ENCODE data around the gene PLET1.

PLET1 gene

GRCh38 chr11:112212290-112212689, 48.4 kb downstream of the PLET1 start:
- ChIA-PET CTCF (interaction anchor here (19.0 kb wide), 1 partner anchor 71 kb away, joined by 308 read pairs; no protein-coding TSS in a partner anchor), POLR2A (no interaction called here)
- H3K4me1 ChIP-seq (ENCODE audit: control insufficient read depth, insufficient read depth, low read length) = no peaks in the 10 kb centered on the region
- no peak overlapping the region for H3K4me3 ChIP-seq (ENCODE audit: low read depth, low read length)
- no peak for TF ChIP-seq ZNF621 (tag by site-specific recombination; IDR thresholded peaks at IDR 0.05)
- TF ChIP-seq, protein P1, sequence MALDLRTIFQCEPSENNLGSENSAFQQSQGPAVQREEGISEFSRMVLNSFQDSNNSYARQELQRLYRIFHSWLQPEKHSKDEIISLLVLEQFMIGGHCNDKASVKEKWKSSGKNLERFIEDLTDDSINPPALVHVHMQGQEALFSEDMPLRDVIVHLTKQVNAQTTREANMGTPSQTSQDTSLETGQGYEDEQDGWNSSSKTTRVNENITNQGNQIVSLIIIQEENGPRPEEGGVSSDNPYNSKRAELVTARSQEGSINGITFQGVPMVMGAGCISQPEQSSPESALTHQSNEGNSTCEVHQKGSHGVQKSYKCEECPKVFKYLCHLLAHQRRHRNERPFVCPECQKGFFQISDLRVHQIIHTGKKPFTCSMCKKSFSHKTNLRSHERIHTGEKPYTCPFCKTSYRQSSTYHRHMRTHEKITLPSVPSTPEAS (tag by site-specific recombination; IDR thresholded peaks at IDR 0.05) = no peak
- no peak for TF ChIP-seq ZNF121 (tag by site-specific recombination; IDR thresholded peaks at IDR 0.05)
- TF ChIP-seq, protein P2, sequence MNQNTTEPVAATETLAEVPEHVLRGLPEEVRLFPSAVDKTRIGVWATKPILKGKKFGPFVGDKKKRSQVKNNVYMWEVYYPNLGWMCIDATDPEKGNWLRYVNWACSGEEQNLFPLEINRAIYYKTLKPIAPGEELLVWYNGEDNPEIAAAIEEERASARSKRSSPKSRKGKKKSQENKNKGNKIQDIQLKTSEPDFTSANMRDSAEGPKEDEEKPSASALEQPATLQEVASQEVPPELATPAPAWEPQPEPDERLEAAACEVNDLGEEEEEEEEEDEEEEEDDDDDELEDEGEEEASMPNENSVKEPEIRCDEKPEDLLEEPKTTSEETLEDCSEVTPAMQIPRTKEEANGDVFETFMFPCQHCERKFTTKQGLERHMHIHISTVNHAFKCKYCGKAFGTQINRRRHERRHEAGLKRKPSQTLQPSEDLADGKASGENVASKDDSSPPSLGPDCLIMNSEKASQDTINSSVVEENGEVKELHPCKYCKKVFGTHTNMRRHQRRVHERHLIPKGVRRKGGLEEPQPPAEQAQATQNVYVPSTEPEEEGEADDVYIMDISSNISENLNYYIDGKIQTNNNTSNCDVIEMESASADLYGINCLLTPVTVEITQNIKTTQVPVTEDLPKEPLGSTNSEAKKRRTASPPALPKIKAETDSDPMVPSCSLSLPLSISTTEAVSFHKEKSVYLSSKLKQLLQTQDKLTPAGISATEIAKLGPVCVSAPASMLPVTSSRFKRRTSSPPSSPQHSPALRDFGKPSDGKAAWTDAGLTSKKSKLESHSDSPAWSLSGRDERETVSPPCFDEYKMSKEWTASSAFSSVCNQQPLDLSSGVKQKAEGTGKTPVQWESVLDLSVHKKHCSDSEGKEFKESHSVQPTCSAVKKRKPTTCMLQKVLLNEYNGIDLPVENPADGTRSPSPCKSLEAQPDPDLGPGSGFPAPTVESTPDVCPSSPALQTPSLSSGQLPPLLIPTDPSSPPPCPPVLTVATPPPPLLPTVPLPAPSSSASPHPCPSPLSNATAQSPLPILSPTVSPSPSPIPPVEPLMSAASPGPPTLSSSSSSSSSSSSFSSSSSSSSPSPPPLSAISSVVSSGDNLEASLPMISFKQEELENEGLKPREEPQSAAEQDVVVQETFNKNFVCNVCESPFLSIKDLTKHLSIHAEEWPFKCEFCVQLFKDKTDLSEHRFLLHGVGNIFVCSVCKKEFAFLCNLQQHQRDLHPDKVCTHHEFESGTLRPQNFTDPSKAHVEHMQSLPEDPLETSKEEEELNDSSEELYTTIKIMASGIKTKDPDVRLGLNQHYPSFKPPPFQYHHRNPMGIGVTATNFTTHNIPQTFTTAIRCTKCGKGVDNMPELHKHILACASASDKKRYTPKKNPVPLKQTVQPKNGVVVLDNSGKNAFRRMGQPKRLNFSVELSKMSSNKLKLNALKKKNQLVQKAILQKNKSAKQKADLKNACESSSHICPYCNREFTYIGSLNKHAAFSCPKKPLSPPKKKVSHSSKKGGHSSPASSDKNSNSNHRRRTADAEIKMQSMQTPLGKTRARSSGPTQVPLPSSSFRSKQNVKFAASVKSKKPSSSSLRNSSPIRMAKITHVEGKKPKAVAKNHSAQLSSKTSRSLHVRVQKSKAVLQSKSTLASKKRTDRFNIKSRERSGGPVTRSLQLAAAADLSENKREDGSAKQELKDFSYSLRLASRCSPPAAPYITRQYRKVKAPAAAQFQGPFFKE (tag by site-specific recombination; IDR thresholded peaks at IDR 0.05; ENCODE audit: borderline replicate concordance) = no peak
- no peak for TF ChIP-seq ZNF211 (tag by site-specific recombination; IDR thresholded peaks at IDR 0.05; ENCODE audit: low read depth)
- TF ChIP-seq ZNF76 (tag by site-specific recombination; IDR thresholded peaks at IDR 0.05; ENCODE audit: borderline replicate concordance, low read depth) = no peak
- TF ChIP-seq YY2 (tag by site-specific recombination; IDR thresholded peaks at IDR 0.05) = no peak
- no peak for TF ChIP-seq ZNF513 (tag by site-specific recombination; IDR thresholded peaks at IDR 0.05)
- no peak for TF ChIP-seq ZNF48 (tag by site-specific recombination; IDR thresholded peaks at IDR 0.05)
- no peak for TF ChIP-seq ZNF423 (tag by site-specific recombination; IDR thresholded peaks at IDR 0.05)
- no peak for TF ChIP-seq ZNF544 (tag by site-specific recombination; IDR thresholded peaks at IDR 0.05)
- TF ChIP-seq ZBTB6 (tag by site-specific recombination; IDR thresholded peaks at IDR 0.05) = no peak
- TF ChIP-seq YY1 (tag by site-specific recombination; IDR thresholded peaks at IDR 0.05) = no peak
- no peak for TF ChIP-seq GLIS2 (tag by site-specific recombination; IDR thresholded peaks at IDR 0.05)
- TF ChIP-seq, protein P3, sequence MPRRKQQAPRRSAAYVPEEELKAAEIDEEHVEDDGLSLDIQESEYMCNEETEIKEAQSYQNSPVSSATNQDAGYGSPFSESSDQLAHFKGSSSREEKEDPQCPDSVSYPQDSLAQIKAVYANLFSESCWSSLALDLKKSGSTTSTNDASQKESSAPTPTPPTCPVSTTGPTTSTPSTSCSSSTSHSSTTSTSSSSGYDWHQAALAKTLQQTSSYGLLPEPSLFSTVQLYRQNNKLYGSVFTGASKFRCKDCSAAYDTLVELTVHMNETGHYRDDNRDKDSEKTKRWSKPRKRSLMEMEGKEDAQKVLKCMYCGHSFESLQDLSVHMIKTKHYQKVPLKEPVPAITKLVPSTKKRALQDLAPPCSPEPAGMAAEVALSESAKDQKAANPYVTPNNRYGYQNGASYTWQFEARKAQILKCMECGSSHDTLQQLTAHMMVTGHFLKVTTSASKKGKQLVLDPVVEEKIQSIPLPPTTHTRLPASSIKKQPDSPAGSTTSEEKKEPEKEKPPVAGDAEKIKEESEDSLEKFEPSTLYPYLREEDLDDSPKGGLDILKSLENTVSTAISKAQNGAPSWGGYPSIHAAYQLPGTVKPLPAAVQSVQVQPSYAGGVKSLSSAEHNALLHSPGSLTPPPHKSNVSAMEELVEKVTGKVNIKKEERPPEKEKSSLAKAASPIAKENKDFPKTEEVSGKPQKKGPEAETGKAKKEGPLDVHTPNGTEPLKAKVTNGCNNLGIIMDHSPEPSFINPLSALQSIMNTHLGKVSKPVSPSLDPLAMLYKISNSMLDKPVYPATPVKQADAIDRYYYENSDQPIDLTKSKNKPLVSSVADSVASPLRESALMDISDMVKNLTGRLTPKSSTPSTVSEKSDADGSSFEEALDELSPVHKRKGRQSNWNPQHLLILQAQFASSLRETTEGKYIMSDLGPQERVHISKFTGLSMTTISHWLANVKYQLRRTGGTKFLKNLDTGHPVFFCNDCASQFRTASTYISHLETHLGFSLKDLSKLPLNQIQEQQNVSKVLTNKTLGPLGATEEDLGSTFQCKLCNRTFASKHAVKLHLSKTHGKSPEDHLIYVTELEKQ (tag by site-specific recombination; IDR thresholded peaks at IDR 0.05; ENCODE audit: borderline replicate concordance) = no peak
- TF ChIP-seq IKZF3 (tag by site-specific recombination; IDR thresholded peaks at IDR 0.05) = no peak
- no peak for TF ChIP-seq GLI2 (tag by site-specific recombination; IDR thresholded peaks at IDR 0.05; ENCODE audit: borderline replicate concordance, low read depth)
- no peak for TF ChIP-seq SP2 (tag by site-specific recombination; IDR thresholded peaks at IDR 0.05)
- no peak for TF ChIP-seq ZBTB17 (tag by site-specific recombination; IDR thresholded peaks at IDR 0.05)
- no peaks in the 10 kb centered on the region for H3K9me3 ChIP-seq (ENCODE audit: control insufficient read depth, insufficient read depth, low read depth, low read length)
- no peaks in the 10 kb centered on the region for H3K36me3 ChIP-seq (ENCODE audit: control insufficient read depth in 2 of 2, insufficient read depth in 1 of 2, low read length in 2 of 2)
- H3K27ac ChIP-seq (ENCODE audit: extremely low read depth, low read depth, low read length) = no peak overlapping the region

Measured in HEK293 (cell line).